Activated gamma-delta T cell treated with Interleukin-2 at 50 U/mL for 16 hours (primary cell): ENCODE data around the gene SLC9C1.
"Not testable (repeated sequence)": the region's sequence is repeated elsewhere in the genome, so short reads cannot be mapped to it uniquely, and the experiment has no call there.

ENCODE experiments used
- DNase-seq: peaks from one replicate; pipeline ENCODE4 v3.0.0-alpha.2; 2020

Gene SLC9C1

GRCh38 chr3:112185423-112186035 lies 108.5 kb downstream of the SLC9C1 start:
- DNase-seq, result not testable (repeated sequence)

- no peak for DNase-seq
Observed at GRCh38 chr3:112175646-112176045, 118.4 kb downstream of the SLC9C1 start.

GRCh38 chr3:112175037-112175436 lies 119.0 kb downstream of the SLC9C1 start:
- DNase-seq, result no peak

GRCh38 chr3:112171144-112171543 lies 122.9 kb downstream of the SLC9C1 start:
- no peak for DNase-seq

GRCh38 chr3:112170046-112170445 lies 124.0 kb downstream of the SLC9C1 start:
- DNase-seq, result no peak

GRCh38 chr3:112167758-112168157 lies 126.3 kb downstream of the SLC9C1 start:
- no peak for DNase-seq

- no peak for DNase-seq
Observed at GRCh38 chr3:112149136-112149535, 144.9 kb downstream of the SLC9C1 start.

GRCh38 chr3:112143689-112144088 lies 150.3 kb downstream of the SLC9C1 start:
- no peak for DNase-seq

GRCh38 chr3:112143251-112143650 lies 150.8 kb downstream of the SLC9C1 start:
- DNase-seq, result no peak

GRCh38 chr3:112141293-112141692 lies 152.7 kb downstream of the SLC9C1 start:
- DNase-seq, result no peak

- DNase-seq, result no peak
Observed at GRCh38 chr3:112140584-112140983, 153.4 kb downstream of the SLC9C1 start.

- no peak for DNase-seq
Observed at GRCh38 chr3:112138219-112138969, 155.6 kb downstream of the SLC9C1 start.

- DNase-seq, result no peak
Observed at GRCh38 chr3:112137781-112138180, 156.2 kb downstream of the SLC9C1 start.

GRCh38 chr3:112136959-112137693 lies 156.9 kb downstream of the SLC9C1 start:
- DNase-seq, result peak; percentile 27

- DNase-seq, result no peak
Observed at GRCh38 chr3:112136046-112136445, 158.0 kb downstream of the SLC9C1 start.

- no peak for DNase-seq
Observed at GRCh38 chr3:112134335-112135124, 159.5 kb downstream of the SLC9C1 start.

GRCh38 chr3:112133626-112134334 lies 160.2 kb downstream of the SLC9C1 start:
- no peak for DNase-seq

GRCh38 chr3:112132975-112133448 lies 161.0 kb downstream of the SLC9C1 start, which contains the start of gene GCSAM:
Gene GCSAM (minus strand): TSS chr3:112133248. CDS start chr3:112133120, 128 bp downstream.
- peak; percentile 52 for DNase-seq

GRCh38 chr3:112132554-112132953 lies 161.5 kb downstream of the SLC9C1 start:
- no peak for DNase-seq

GRCh38 chr3:112132088-112132487 lies 161.9 kb downstream of the SLC9C1 start:
- no peak for DNase-seq

GRCh38 chr3:112131111-112131510 lies 162.9 kb downstream of the SLC9C1 start:
- no peak for DNase-seq

GRCh38 chr3:112130638-112130993 lies 163.4 kb downstream of the SLC9C1 start:
- DNase-seq, result no peak
